SU-DHL-6 (cell line): ENCODE measurements around the gene NAPSA.

Experiments
- H2AFZ ChIP-seq: fragments of 200-600 bp; sonication (generic); 2 replicates; pipeline ENCODE4 v1.6.1; 2014; ENCODE audit warnings: low read depth, mild to moderate bottlenecking, moderate library complexity, mixed read lengths, antibody characterized with exemption, low read length; ENCODE audit not compliant: severe bottlenecking
- H3F3A ChIP-seq: fragments of 200-600 bp; shearing (Covaris generic); 2 replicates; pipeline ENCODE4 v1.6.0; 2016; ENCODE audit warnings: antibody characterized with exemption, mild to moderate bottlenecking; ENCODE audit not compliant: insufficient read depth
- H3K27ac ChIP-seq: fragments of 200-600 bp; sonication (generic); 2 replicates; pipeline ENCODE4 v1.5.1; 2016; ENCODE audit warnings: low read depth, mild to moderate bottlenecking, low read length, moderate library complexity, mixed read lengths
- H3K27me3 ChIP-seq: fragments of 200-600 bp; sonication (generic), shearing (Covaris generic); 2 replicates; pipeline ENCODE4 v1.6.0; 2014; ENCODE audit warnings: mild to moderate bottlenecking, low read length
- H3K36me3 ChIP-seq: fragments of 200-600 bp; sonication (generic); 2 replicates; pipeline ENCODE4 v1.6.1; 2014; ENCODE audit warnings: mild to moderate bottlenecking, low read length, mixed read lengths
- H3K4me2 ChIP-seq: fragments of 300-600, 200-600 bp; shearing (Covaris generic), sonication (generic); 2 replicates; pipeline ENCODE4 v1.6.0; 2014; ENCODE audit warnings: low read length, low read depth, mild to moderate bottlenecking; ENCODE audit not compliant: poor library complexity, severe bottlenecking
- H3K4me3 ChIP-seq: fragments of 200-600 bp; sonication (generic); 2 replicates; pipeline ENCODE4 v1.5.1; 2014; ENCODE audit warnings: antibody characterized with exemption, low read length, mild to moderate bottlenecking, mixed read lengths; ENCODE audit not compliant: insufficient read depth, poor library complexity, severe bottlenecking
- H3K79me2 ChIP-seq: fragments of 200-600 bp; sonication (generic); 2 replicates; pipeline ENCODE4 v1.6.1; 2014; ENCODE audit warnings: mild to moderate bottlenecking, low read length, moderate library complexity; ENCODE audit not compliant: insufficient read depth
- H3K9ac ChIP-seq: fragments of 200-600 bp; sonication (generic); 2 replicates; pipeline ENCODE4 v1.7.0; 2014; ENCODE audit warnings: mild to moderate bottlenecking, low read length
- H3K9me2 ChIP-seq: fragments of 200-600 bp; sonication (generic); replicated peaks from 2 replicates; pipeline ENCODE4 v1.6.1; 2014; ENCODE audit warnings: low read length; ENCODE audit not compliant: insufficient read depth
- H3K9me3 ChIP-seq: fragments of 200-600 bp; sonication (generic); 2 replicates; pipeline ENCODE4 v1.6.1; 2014; ENCODE audit warnings: low read length, mixed read lengths; ENCODE audit not compliant: insufficient read depth
- H4K20me1 ChIP-seq: fragments of 200-600 bp; sonication (generic); 2 replicates; pipeline ENCODE4 v1.6.1; 2014; ENCODE audit warnings: low read depth, mild to moderate bottlenecking, antibody characterized with exemption, low read length, moderate library complexity, mixed read lengths
- CTCF ChIP-seq: fragments of 200-600 bp; sonication (generic); IDR thresholded peaks from one replicate; pipeline ENCODE4 v1.5.1; 2017; ENCODE audit warnings: antibody characterized with exemption, mild to moderate bottlenecking, low read length, moderate library complexity; ENCODE audit not compliant: insufficient read depth, poor library complexity, severe bottlenecking
- EZH2phosphoT487 ChIP-seq: fragments of 200-600 bp; sonication (generic), shearing (Covaris generic); conservative IDR thresholded peaks from 2 replicates; pipeline ENCODE4 v1.6.1; 2018; ENCODE audit warnings: mild to moderate bottlenecking, antibody characterized with exemption, low read length, moderate library complexity, mixed read lengths

NAPSA gene

GRCh38 chr19:50322931-50323781 is 42.3 kb downstream of the NAPSA start:
- Histone ChIP-seq H3K79me2 (0 out of 2 replicates have a peak, but pooled peaks cover 3% of the 10 kb centered on the region), H2AFZ (no peak overlapping the region), H3K4me2 (no peak overlapping the region), H3K9ac (no peak overlapping the region), H3K4me3 (no peak overlapping the region), H3K9me3 (no peaks in the 10 kb centered on the region), H4K20me1 (0 out of 2 replicates have a peak, but pooled peaks cover 9% of the 10 kb centered on the region), H3K9me2 (no peaks in the 10 kb centered on the region), H3F3A (no peaks in the 10 kb centered on the region), H3K27me3 (no peaks in the 10 kb centered on the region), H3K27ac (no peak overlapping the region), H3K36me3 (no peaks in the 10 kb centered on the region)
- TF ChIP-seq CTCF (no peak), EZH2phosphoT487 (no peak)

GRCh38 chr19:50322234-50322633 is 43.2 kb downstream of the NAPSA start:
- H3K27ac ChIP-seq: no peak overlapping the region
- TF ChIP-seq CTCF (no peak), EZH2phosphoT487 (no peak)
- H3K36me3 ChIP-seq: no peaks in the 10 kb centered on the region
- 0 out of 2 replicates have a peak, but pooled peaks cover 3% of the 10 kb centered on the region for H3K79me2 ChIP-seq
- H3K4me2 ChIP-seq: no peak overlapping the region
- H3K9ac ChIP-seq: no peak overlapping the region
- no peaks in the 10 kb centered on the region for H3K9me3 ChIP-seq
- H3K9me2 ChIP-seq: no peaks in the 10 kb centered on the region
- H3K4me3 ChIP-seq: no peak overlapping the region
- H3K27me3 ChIP-seq: no peaks in the 10 kb centered on the region
- H3F3A ChIP-seq: no peaks in the 10 kb centered on the region
- 0 out of 2 replicates have a peak, but pooled peaks cover 4% of the 10 kb centered on the region for H4K20me1 ChIP-seq
- no peak overlapping the region for H2AFZ ChIP-seq

DNA sequence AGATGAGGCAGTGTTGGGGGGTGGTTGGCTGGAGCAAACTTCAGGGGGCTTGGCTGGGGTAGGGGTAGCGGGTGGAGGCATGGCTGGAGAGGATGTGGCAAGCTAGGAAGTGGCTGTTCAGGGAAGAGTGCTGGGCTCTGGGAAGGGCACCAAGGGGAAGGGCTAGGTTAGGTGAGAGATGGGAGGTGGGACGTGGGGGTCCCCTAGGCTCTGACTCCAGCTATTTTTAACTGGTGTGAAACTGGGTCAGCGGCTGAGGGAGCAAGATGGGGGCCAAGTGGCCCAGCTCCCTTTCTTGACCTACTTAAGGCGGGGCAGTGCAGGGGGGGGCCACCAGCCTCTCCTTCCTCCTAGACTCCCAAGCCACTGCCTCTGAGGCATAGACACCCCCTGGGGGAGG is 43.6 kb downstream of the NAPSA start:
- no peaks in the 10 kb centered on the region for H3K9me3 ChIP-seq
- no peaks in the 10 kb centered on the region for H3K36me3 ChIP-seq
- 0 out of 2 replicates have a peak, but pooled peaks cover 3% of the 10 kb centered on the region for H3K79me2 ChIP-seq
- no peak for TF ChIP-seq EZH2phosphoT487
- no peak for TF ChIP-seq CTCF
- no peak overlapping the region for H2AFZ ChIP-seq
- H3K4me2 ChIP-seq: no peak overlapping the region
- H3F3A ChIP-seq: no peaks in the 10 kb centered on the region
- no peak overlapping the region for H3K4me3 ChIP-seq
- no peaks in the 10 kb centered on the region for H4K20me1 ChIP-seq
- H3K9me2 ChIP-seq: no peaks in the 10 kb centered on the region
- no peak overlapping the region for H3K27ac ChIP-seq
- no peaks in the 10 kb centered on the region for H3K27me3 ChIP-seq
- no peak overlapping the region for H3K9ac ChIP-seq
